CD4-positive, alpha-beta T cell (primary cell): Measurements from ENCODE around the gene ELK4. TPM values are rescaled to one million over a fixed set of nuclear protein-coding genes. Genes with fewer than 3 reads are reported as not detected.
A peak's percentile ranks its signal among the peaks of the same experiment; 100 is the strongest.

ENCODE experiments used
- ATAC-seq: fragments of 200-7000 bp; cut with Tn5 transposase; one replicate; pipeline ENCODE4 v1.10.0; 2022; ENCODE audit warnings: mild to moderate bottlenecking; ENCODE audit not compliant: poor library complexity
- CTCF ChIA-PET: fragments of 350-600 bp; sonication (Branson Sonifier 250); formaldehyde crosslinking; loops from one replicate; lab custom pipeline; 2021; ENCODE audit warnings: antibody characterized with exemption, inconsistent platforms; lab: Charles Lee
- POLR2A ChIA-PET: fragments of 350-600 bp; sonication (Branson Sonifier 250); formaldehyde crosslinking; loops from one replicate; lab custom pipeline; 2021; ENCODE audit warnings: antibody characterized with exemption, inconsistent platforms; lab: Charles Lee
- DNase-seq, 14 experiments: peaks; one replicate each; pipeline ENCODE4 v3.0.0-alpha.2; 2013 to 2020; ENCODE audit warnings: mixed read lengths in 2 of 14
- H3K27ac ChIP-seq, 2 donors: one replicate each; pipeline versions ENCODE4 v1.5.1 to v1.7.0; 2013; ENCODE audit warnings: low read length in 2 of 2, low read depth in 1 of 2, mild to moderate bottlenecking in 1 of 2
- H3K27me3 ChIP-seq, 2 experiments: 1 replicate in 1 of 2; 2 replicates in 1 of 2; pipeline versions ENCODE4 v1.6.1 to v1.7.0; 2013; ENCODE audit warnings: low read length in 2 of 2, control low read depth in 1 of 2, mild to moderate bottlenecking in 1 of 2, moderate library complexity in 1 of 2; ENCODE audit not compliant: insufficient read depth in 2 of 2, control insufficient read depth in 1 of 2
- H3K36me3 ChIP-seq: one replicate; pipeline ENCODE4 v1.6.1; 2013; ENCODE audit warnings: low read length, control low read depth; ENCODE audit not compliant: insufficient read depth
- H3K4me1 ChIP-seq: one replicate; pipeline ENCODE4 v1.6.1; 2013; ENCODE audit warnings: low read length, control low read depth; ENCODE audit not compliant: insufficient read depth
- H3K4me3 ChIP-seq: one replicate; pipeline ENCODE4 v1.5.1; 2013; ENCODE audit warnings: mild to moderate bottlenecking, low read length, moderate library complexity
- H3K9me3 ChIP-seq, 2 experiments: 1 replicate in 1 of 2; 2 replicates in 1 of 2; pipeline versions ENCODE4 v1.6.1 to v1.7.0; 2013; ENCODE audit warnings: low read length in 2 of 2, mild to moderate bottlenecking in 2 of 2, control low read depth in 1 of 2, moderate library complexity in 1 of 2; ENCODE audit not compliant: control insufficient read depth in 1 of 2, insufficient read depth in 1 of 2
- H3K27ac Mint-ChIP-seq: one replicate; pipeline ENCODE4 v1.8.0; 2020; ENCODE audit warnings: mixed read lengths
- H3K27me3 Mint-ChIP-seq: one replicate; pipeline ENCODE4 v1.8.0; 2021; ENCODE audit warnings: mixed read lengths
- H3K36me3 Mint-ChIP-seq: one replicate; pipeline ENCODE4 v1.8.0; 2021; ENCODE audit warnings: low read depth, mixed read lengths
- H3K4me1 Mint-ChIP-seq: one replicate; pipeline ENCODE4 v1.8.0; 2021; ENCODE audit warnings: low read depth, mixed read lengths
- H3K4me3 Mint-ChIP-seq: one replicate; pipeline ENCODE4 v1.8.0; 2020; ENCODE audit warnings: mild to moderate bottlenecking, mixed read lengths
- H3K9me3 Mint-ChIP-seq: one replicate; pipeline ENCODE4 v1.8.0; 2020; ENCODE audit warnings: mixed read lengths
- CTCF ChIP-seq: fragments of 200-600 bp; IDR thresholded peaks from one replicate; pipeline ENCODE4 v1.8.0; 2022; ENCODE audit warnings: antibody characterized with exemption, mild to moderate bottlenecking
- intact Hi-C, 2 experiments: fragments of 100-400 bp; cut with DNase I in 1 of 2; cut with micrococcal nuclease in 1 of 2; formaldehyde crosslinking; loops; one replicate each; pipeline versions ENCODE4 v1.15.1 to v1.9.0; 2023 to 2025; cut with DNase I, micrococcal nuclease
- total RNA-seq, 174 experiments: library from RNA in 2 of 174; stranded (reverse) in 2 of 174; gene quantifications; one replicate each; pipeline ENCODE4 v1.2.3 and lab custom pipeline; 2021 to 2026

ELK4 gene
- total RNA-seq, 2 experiments from 2014 or later = 145 to 154 TPM

- no peak for DNase-seq
- no peaks in the 10 kb centered on the region for H3K27me3 ChIP-seq
- H3K36me3 ChIP-seq = peaks cover 70% of the 10 kb centered on the region
- H3K4me3 ChIP-seq = no peak overlapping the region
- intact Hi-C loops = no loop called here
- Mint-ChIP-seq H3K27ac (peak overlapping the region; percentile 64), H3K27me3 (no peaks in the 10 kb centered on the region), H3K36me3 (peaks cover 89% of the 10 kb centered on the region), H3K9me3 (no peaks in the 10 kb centered on the region), H3K4me1 (peaks cover 76% of the 10 kb centered on the region), H3K4me3 (no peak overlapping the region)
- H3K4me1 ChIP-seq = peaks cover 3% of the 10 kb centered on the region
- no peak overlapping the region for H3K27ac ChIP-seq
- POLR2A ChIA-PET = interaction anchor here (2.3 kb wide), 1 partner anchor 20 kb away, joined by 12 read pairs; the partner anchor contains the start of gene ELK4
- no peak for ATAC-seq
- TF ChIP-seq CTCF = no peak
- CTCF ChIA-PET = interaction anchor here (1.9 kb wide), 1 partner anchor 21 kb away, joined by 6 read pairs; no protein-coding TSS in a partner anchor
- H3K9me3 ChIP-seq = no peaks in the 10 kb centered on the region
Observed at GRCh38 chr1:205612104-205612503, 19.7 kb downstream of the ELK4 start.

- POLR2A ChIA-PET = no interaction called here
- H3K36me3 Mint-ChIP-seq = peaks cover 83% of the 10 kb centered on the region
- no peak for TF ChIP-seq CTCF
Observed at GRCh38 chr1:205610901-205611466, 20.8 kb downstream of the ELK4 start.

GRCh38 chr1:205610036-205610435, 21.8 kb downstream of the ELK4 start:
- Mint-ChIP-seq H3K27me3 (no peaks in the 10 kb centered on the region), H3K36me3 (peaks cover 76% of the 10 kb centered on the region), H3K27ac (peak overlapping the region; percentile 64), H3K9me3 (no peaks in the 10 kb centered on the region), H3K4me3 (no peak overlapping the region), H3K4me1 (peaks cover 61% of the 10 kb centered on the region)
- Histone ChIP-seq H3K4me1 (peaks cover 3% of the 10 kb centered on the region), H3K27me3 (no peaks in the 10 kb centered on the region), H3K4me3 (no peak overlapping the region), H3K36me3 (peaks cover 64% of the 10 kb centered on the region), H3K9me3 (no peaks in the 10 kb centered on the region), H3K27ac (no peak overlapping the region)
- ChIA-PET POLR2A (interaction anchor here (2.0 to 2.3 kb wide), 2 partner anchors 16 to 21 kb away, joined by 9 to 13 read pairs; no protein-coding TSS in a partner anchor), CTCF (interaction anchor here (2.0 kb wide), 2 partner anchors 9 to 19 kb away, joined by 5 to 11 read pairs; no protein-coding TSS in a partner anchor)
- no peak for ATAC-seq
- TF ChIP-seq CTCF = no peak
- DNase-seq = no peak
- intact Hi-C loops = loop anchor here in 1 of 2 experiments (2.0 kb wide), 2 partner anchors 17 to 21 kb away; no protein-coding TSS in a partner anchor

More at GRCh38 chr1:205610901-205611466, 20.8 kb downstream of the ELK4 start:
- peak overlapping the region; percentile 64 for H3K27ac Mint-ChIP-seq
- CTCF ChIA-PET = interaction anchor here (1.9 kb wide), 1 partner anchor 19 kb away, joined by 6 read pairs; no protein-coding TSS in a partner anchor
- DNase-seq (no peak), ATAC-seq (no peak)
- intact Hi-C loops = loop anchor here in 1 of 2 experiments (2.0 kb wide), 2 partner anchors 18 to 20 kb away; no protein-coding TSS in a partner anchor
- Histone ChIP-seq H3K4me3 (no peak overlapping the region), H3K36me3 (peaks cover 65% of the 10 kb centered on the region), H3K27me3 (no peaks in the 10 kb centered on the region), H3K4me1 (peaks cover 3% of the 10 kb centered on the region), H3K9me3 (no peaks in the 10 kb centered on the region), H3K27ac (no peak overlapping the region)
- H3K9me3 Mint-ChIP-seq = no peaks in the 10 kb centered on the region
- H3K4me3 Mint-ChIP-seq = no peak overlapping the region
- H3K4me1 Mint-ChIP-seq = peaks cover 66% of the 10 kb centered on the region
- no peaks in the 10 kb centered on the region for H3K27me3 Mint-ChIP-seq
